Measurements from ENCODE around the gene ABHD10. TPM values are rescaled to one million over a fixed set of nuclear protein-coding genes. Genes with fewer than 3 reads are reported as not detected.
A peak's percentile ranks its signal among the peaks of the same experiment; 100 is the strongest.

ABHD10 gene
- total RNA-seq, 1 experiment from 2014 or later, result 21.8 TPM

- no peaks in the 10 kb centered on the region for H3K79me2 ChIP-seq (ENCODE audit: insufficient read depth, low read length)
- TF ChIP-seq, protein P1, sequence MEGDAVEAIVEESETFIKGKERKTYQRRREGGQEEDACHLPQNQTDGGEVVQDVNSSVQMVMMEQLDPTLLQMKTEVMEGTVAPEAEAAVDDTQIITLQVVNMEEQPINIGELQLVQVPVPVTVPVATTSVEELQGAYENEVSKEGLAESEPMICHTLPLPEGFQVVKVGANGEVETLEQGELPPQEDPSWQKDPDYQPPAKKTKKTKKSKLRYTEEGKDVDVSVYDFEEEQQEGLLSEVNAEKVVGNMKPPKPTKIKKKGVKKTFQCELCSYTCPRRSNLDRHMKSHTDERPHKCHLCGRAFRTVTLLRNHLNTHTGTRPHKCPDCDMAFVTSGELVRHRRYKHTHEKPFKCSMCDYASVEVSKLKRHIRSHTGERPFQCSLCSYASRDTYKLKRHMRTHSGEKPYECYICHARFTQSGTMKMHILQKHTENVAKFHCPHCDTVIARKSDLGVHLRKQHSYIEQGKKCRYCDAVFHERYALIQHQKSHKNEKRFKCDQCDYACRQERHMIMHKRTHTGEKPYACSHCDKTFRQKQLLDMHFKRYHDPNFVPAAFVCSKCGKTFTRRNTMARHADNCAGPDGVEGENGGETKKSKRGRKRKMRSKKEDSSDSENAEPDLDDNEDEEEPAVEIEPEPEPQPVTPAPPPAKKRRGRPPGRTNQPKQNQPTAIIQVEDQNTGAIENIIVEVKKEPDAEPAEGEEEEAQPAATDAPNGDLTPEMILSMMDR (conservative IDR thresholded peaks at IDR 0.05), result no peak
- H3K4me2 ChIP-seq (ENCODE audit: insufficient read depth, insufficient read length, low read length), result peak within 1 kb of the TSS; percentile 62
- H4K91ac ChIP-seq (ENCODE audit: insufficient read length, low read depth, low read length), result no peak within 1 kb of the TSS
- H3K9me3 Mint-ChIP-seq, result no peaks in the 10 kb centered on the region
- H3K9ac ChIP-seq (ENCODE audit: extremely low read depth, insufficient read length, low read length), result peak within 1 kb of the TSS; percentile 20
- H2AFZ ChIP-seq (ENCODE audit: low read length), result no peak within 1 kb of the TSS
- no peaks in the 10 kb centered on the region for H3K9me3 ChIP-seq (ENCODE audit: control insufficient read depth, low read depth, low read length)
- H4K20me1 ChIP-seq (ENCODE audit: control insufficient read depth, insufficient read depth, insufficient read length), result no peaks in the 10 kb centered on the region
- H4K8ac ChIP-seq (replicated peaks; ENCODE audit: insufficient read length, low read depth, low read length), result no peak within 1 kb of the TSS
- peaks cover 15% of the 10 kb centered on the region for H3K23me2 ChIP-seq (ENCODE audit: insufficient read length, low read depth, low read length, poor library complexity, severe bottlenecking)
- peak within 1 kb of the TSS; percentile 89 to 91 for H3K4me3 Mint-ChIP-seq
- DNase-seq, result peak; percentile 68
- no peak within 1 kb of the TSS for H4K5ac ChIP-seq (ENCODE audit: insufficient read length, low read depth, low read length)
- H3K4ac ChIP-seq (ENCODE audit: low read depth, low read length), result no peak within 1 kb of the TSS
- H3K18ac ChIP-seq (ENCODE audit: insufficient read length, low read depth, low read length), result no peak within 1 kb of the TSS
- H3K4me1 ChIP-seq (ENCODE audit: insufficient read depth, low read length), result 0 out of 2 replicates have a peak, but pooled peaks cover 8% of the 10 kb centered on the region
- H3K27me3 ChIP-seq (ENCODE audit: insufficient read depth, low read length), result no peaks in the 10 kb centered on the region
- peaks cover 0 to 8% (median 0%) of the 10 kb centered on the region in 3 experiments; a peak in 2 of 7 replicates for H3K36me3 Mint-ChIP-seq (ENCODE audit: insufficient read depth in 1 of 3, low read depth in 3 of 3)
- no peaks in the 10 kb centered on the region for H3K79me1 ChIP-seq (ENCODE audit: insufficient read depth, low read depth, low read length, poor library complexity, severe bottlenecking)
- H3T11ph ChIP-seq (ENCODE audit: low read length), result no peak within 1 kb of the TSS
- H3K14ac ChIP-seq (ENCODE audit: insufficient read depth, low read length), result peak within 1 kb of the TSS; percentile 59
- H2BK15ac ChIP-seq (ENCODE audit: low read depth, low read length), result no peak within 1 kb of the TSS
- H3K4me1 Mint-ChIP-seq, result peaks cover 37 to 51% of the 10 kb centered on the region in 2 experiments
- no CpG with 5 or more reads among the region's 30 CpGs for WGBS (ENCODE audit: extremely low coverage, insufficient read length, low lambda C conversion rate)
- no peak within 1 kb of the TSS for H2BK12ac ChIP-seq (ENCODE audit: insufficient read length, low read depth, low read length)
- H3K27me3 Mint-ChIP-seq (ENCODE audit: low read depth), result peaks cover 28% of the 10 kb centered on the region
- no peak within 1 kb of the TSS for H3K27ac ChIP-seq (ENCODE audit: insufficient read length, low read depth, low read length)
- no peak within 1 kb of the TSS for H2BK5ac ChIP-seq (ENCODE audit: insufficient read length, low read length)
- H3K23ac ChIP-seq (ENCODE audit: insufficient read length, low read depth, low read length), result no peak within 1 kb of the TSS
- H2BK20ac ChIP-seq (ENCODE audit: low read depth, low read length, poor library complexity, severe bottlenecking), result no peak within 1 kb of the TSS
- no peak within 1 kb of the TSS for H2AK5ac ChIP-seq (ENCODE audit: insufficient read length, low read length)
- H3K27ac Mint-ChIP-seq, result peak within 1 kb of the TSS in 2 of 3 experiments; percentile 32 to 79; a peak in 4 of 7 replicates
- H3K56ac ChIP-seq (ENCODE audit: insufficient read length, low read depth, low read length), result no peak within 1 kb of the TSS
- H2BK120ac ChIP-seq (ENCODE audit: low read depth, low read length, poor library complexity, severe bottlenecking), result no peak within 1 kb of the TSS
These were observed 20.0 kb downstream of the ABHD10 start, which contains the start of gene TAGLN3 for GRCh38 chr3:111998636-111999483. TSS of gene TAGLN3 (plus strand) at chr3:111998922. CDS start at chr3:111999423, 501 bp downstream.
